HG03103 (cell line): ENCODE results near the gene DOC2B.
"Not testable (repeated sequence)": the region's sequence is repeated elsewhere in the genome, so short reads cannot be mapped to it uniquely, and the experiment has no call there.

Experiments
- ATAC-seq: cut with Tn5 transposase; IDR thresholded peaks from one replicate; pipeline ENCODE4 v1.9.1; 2021; ENCODE audit warnings: low read depth; ENCODE audit not compliant: unreplicated experiment

The DOC2B gene

DNA sequence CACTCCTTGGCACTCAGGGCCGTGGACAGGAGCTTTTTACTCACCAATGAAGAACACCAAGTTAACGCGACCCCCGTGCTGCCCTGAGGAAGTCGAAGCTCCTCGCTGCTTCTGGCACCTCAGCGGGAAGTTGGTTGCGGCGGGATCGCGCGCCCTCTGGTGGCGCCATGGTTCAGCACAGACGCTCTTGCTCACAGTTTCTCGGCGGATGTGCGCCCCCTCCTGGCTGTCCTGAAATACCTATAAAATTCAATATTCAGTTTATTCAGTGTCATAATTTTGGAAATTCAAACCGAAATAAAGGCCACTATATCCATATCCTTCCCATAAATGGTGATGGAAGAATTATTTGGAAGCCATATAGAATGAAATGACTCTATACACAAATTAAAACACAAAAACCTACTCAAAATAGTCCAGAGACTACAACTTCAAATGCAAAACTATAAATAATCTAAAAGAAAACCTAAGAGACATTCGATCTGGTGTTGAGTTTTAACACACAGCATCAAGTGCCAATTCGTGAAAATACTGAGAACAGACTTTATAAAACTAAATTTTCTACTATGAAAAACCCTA, 63.0 kb downstream of the DOC2B start:
- ATAC-seq = not testable (repeated sequence)

DNA sequence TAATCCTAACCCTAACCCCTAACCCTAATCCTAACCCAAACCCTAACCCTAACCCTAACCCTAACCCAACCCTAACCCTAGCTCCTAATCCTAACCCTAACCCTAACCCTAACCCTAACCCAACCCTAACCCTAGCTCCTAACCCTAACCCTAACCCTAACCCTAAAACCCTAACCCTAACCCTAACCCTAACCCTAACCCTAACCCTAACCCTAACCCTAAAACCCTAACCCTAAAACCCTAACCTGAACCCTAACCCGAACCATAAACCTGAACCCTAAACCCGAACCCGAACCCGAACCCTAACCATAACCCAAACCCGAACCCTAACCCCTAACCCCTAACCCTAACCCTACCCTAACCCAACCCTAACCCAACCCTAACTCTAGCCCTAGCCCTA, 68.3 kb downstream of the DOC2B start:
- not testable (repeated sequence) for ATAC-seq
